ENCODE data around the gene KCTD2. TPM values are rescaled to one million over a fixed set of nuclear protein-coding genes. Genes with fewer than 3 reads are reported as not detected.
A peak's percentile ranks its signal among the peaks of the same experiment; 100 is the strongest.

Gene KCTD2
- total and polyA plus RNA-seq, 2 of the 13 experiments (the other 11 are each of a cell fraction or from before 2014, with no cell fraction given), result 28.3 to 32.6 TPM

DNA sequence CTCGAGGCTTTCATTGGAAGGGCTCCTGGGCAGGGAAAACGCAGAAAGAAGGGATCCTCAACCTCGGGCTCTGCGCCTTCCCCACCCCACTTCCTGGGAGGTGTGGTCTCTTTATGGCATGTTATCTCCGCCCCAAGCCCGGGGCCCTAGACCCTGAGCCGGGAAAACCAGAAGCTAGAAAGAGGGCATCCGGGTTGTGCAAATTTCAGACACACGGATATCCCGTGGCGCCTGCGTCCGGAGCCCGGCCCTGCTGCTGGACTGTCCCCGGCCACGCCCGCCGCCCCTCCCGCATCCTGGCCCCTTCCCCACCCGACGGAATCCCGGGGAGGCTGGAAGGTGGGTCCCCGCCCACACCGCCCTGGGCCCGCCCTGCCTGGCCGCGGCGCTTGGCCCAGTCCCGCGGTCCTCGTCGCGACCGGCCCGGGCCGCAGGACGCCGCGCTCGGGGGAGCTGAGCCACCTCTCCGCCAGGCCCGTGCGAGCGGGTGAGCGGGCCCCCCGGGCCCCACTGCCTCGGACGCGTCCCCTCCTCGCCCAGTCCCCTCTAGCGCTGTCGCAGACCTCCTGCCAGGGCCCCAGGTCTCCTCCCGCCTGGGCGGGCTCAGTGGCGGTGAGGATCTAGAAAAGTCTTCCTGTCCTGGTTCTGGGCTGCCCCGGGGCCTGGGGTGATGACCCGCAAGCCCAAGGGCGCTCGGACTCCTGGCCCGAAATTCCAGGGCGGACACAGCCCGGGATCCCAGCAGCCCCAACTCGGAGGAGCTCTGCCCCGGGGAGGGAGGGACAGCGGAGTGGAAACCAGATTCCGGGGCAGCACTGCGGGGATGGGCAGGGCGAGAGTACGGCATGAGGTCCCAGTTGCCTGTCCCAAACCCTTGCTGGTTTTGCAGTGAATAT, 40.8 kb downstream of the KCTD2 start, which contains the start of gene SLC16A5 (continued):
- no peak for TF ChIP-seq ZSCAN21 (CRISPR knock-in tag; IDR thresholded peaks at IDR 0.05; ENCODE audit: borderline replicate concordance)
- TF ChIP-seq REXO4 (CRISPR knock-in tag; IDR thresholded peaks at IDR 0.05; ENCODE audit: borderline replicate concordance), result no peak
- no peak for TF ChIP-seq ZNF615 (CRISPR knock-in tag; IDR thresholded peaks at IDR 0.05; ENCODE audit: borderline replicate concordance)
- no peak for TF ChIP-seq ZNF772 (CRISPR knock-in tag; IDR thresholded peaks at IDR 0.05)
- no peak for TF ChIP-seq REL (CRISPR knock-in tag; conservative IDR thresholded peaks at IDR 0.05)
- TF ChIP-seq, protein P1, sequence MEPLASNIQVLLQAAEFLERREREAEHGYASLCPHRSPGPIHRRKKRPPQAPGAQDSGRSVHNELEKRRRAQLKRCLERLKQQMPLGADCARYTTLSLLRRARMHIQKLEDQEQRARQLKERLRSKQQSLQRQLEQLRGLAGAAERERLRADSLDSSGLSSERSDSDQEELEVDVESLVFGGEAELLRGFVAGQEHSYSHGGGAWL (CRISPR knock-in tag; IDR thresholded peaks at IDR 0.05), result no peak
- no peak for TF ChIP-seq ZNF703 (CRISPR knock-in tag; IDR thresholded peaks at IDR 0.05; ENCODE audit: borderline replicate concordance)
- no peak for TF ChIP-seq JUN (CRISPR knock-in tag; IDR thresholded peaks at IDR 0.05)
- no peak for TF ChIP-seq TARDBP (CRISPR knock-in tag; IDR thresholded peaks at IDR 0.05)
- no peak for TF ChIP-seq RNF2 (conservative IDR thresholded peaks at IDR 0.05; ENCODE audit: low read depth)
- TF ChIP-seq KLF6 (CRISPR knock-in tag; IDR thresholded peaks at IDR 0.05), result no peak
- TF ChIP-seq, protein P2, sequence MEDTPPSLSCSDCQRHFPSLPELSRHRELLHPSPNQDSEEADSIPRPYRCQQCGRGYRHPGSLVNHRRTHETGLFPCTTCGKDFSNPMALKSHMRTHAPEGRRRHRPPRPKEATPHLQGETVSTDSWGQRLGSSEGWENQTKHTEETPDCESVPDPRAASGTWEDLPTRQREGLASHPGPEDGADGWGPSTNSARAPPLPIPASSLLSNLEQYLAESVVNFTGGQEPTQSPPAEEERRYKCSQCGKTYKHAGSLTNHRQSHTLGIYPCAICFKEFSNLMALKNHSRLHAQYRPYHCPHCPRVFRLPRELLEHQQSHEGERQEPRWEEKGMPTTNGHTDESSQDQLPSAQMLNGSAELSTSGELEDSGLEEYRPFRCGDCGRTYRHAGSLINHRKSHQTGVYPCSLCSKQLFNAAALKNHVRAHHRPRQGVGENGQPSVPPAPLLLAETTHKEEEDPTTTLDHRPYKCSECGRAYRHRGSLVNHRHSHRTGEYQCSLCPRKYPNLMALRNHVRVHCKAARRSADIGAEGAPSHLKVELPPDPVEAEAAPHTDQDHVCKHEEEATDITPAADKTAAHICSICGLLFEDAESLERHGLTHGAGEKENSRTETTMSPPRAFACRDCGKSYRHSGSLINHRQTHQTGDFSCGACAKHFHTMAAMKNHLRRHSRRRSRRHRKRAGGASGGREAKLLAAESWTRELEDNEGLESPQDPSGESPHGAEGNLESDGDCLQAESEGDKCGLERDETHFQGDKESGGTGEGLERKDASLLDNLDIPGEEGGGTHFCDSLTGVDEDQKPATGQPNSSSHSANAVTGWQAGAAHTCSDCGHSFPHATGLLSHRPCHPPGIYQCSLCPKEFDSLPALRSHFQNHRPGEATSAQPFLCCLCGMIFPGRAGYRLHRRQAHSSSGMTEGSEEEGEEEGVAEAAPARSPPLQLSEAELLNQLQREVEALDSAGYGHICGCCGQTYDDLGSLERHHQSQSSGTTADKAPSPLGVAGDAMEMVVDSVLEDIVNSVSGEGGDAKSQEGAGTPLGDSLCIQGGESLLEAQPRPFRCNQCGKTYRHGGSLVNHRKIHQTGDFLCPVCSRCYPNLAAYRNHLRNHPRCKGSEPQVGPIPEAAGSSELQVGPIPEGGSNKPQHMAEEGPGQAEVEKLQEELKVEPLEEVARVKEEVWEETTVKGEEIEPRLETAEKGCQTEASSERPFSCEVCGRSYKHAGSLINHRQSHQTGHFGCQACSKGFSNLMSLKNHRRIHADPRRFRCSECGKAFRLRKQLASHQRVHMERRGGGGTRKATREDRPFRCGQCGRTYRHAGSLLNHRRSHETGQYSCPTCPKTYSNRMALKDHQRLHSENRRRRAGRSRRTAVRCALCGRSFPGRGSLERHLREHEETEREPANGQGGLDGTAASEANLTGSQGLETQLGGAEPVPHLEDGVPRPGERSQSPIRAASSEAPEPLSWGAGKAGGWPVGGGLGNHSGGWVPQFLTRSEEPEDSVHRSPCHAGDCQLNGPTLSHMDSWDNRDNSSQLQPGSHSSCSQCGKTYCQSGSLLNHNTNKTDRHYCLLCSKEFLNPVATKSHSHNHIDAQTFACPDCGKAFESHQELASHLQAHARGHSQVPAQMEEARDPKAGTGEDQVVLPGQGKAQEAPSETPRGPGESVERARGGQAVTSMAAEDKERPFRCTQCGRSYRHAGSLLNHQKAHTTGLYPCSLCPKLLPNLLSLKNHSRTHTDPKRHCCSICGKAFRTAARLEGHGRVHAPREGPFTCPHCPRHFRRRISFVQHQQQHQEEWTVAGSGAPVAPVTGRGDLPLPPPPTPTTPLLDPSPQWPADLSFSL (CRISPR knock-in tag; IDR thresholded peaks at IDR 0.05), result 0 out of 2 replicates have a peak, but pooled peaks have one; percentile 17
- no peak; the same call in 1 of the 2 replicates for TF ChIP-seq ARHGAP35 (CRISPR knock-in tag; IDR thresholded peaks at IDR 0.05; ENCODE audit: borderline replicate concordance)
- TF ChIP-seq ZNF446 (CRISPR knock-in tag; IDR thresholded peaks at IDR 0.05), result no peak
- TF ChIP-seq HOXA5 (CRISPR knock-in tag; IDR thresholded peaks at IDR 0.05), result 0 out of 2 replicates have a peak, but pooled peaks have one; percentile 4
- no peak for TF ChIP-seq NFKB2 (CRISPR knock-in tag; IDR thresholded peaks at IDR 0.05; ENCODE audit: borderline replicate concordance)
- TF ChIP-seq RBM39 (IDR thresholded peaks at IDR 0.05; ENCODE audit: low read depth, low read length, poor library complexity, severe bottlenecking), result peak; percentile 25
- TF ChIP-seq BRCA1 (CRISPR knock-in tag; IDR thresholded peaks at IDR 0.05), result no peak
- TF ChIP-seq HOXD1 (CRISPR knock-in tag; IDR thresholded peaks at IDR 0.05), result peak; percentile 35; the same call in 1 of the 2 replicates
- no peak for TF ChIP-seq FOXM1 (CRISPR knock-in tag; IDR thresholded peaks at IDR 0.05)
- TF ChIP-seq, protein P3, sequence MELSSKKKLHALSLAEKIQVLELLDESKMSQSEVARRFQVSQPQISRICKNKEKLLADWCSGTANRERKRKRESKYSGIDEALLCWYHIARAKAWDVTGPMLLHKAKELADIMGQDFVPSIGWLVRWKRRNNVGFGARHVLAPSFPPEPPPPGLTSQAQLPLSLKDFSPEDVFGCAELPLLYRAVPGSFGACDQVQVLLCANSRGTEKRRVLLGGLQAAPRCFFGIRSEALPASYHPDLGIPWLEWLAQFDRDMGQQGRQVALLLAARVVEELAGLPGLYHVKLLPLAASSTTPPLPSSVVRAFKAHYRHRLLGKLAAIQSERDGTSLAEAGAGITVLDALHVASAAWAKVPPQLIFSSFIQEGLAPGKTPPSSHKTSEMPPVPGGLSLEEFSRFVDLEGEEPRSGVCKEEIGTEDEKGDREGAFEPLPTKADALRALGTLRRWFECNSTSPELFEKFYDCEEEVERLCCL (CRISPR knock-in tag; IDR thresholded peaks at IDR 0.05; ENCODE audit: borderline replicate concordance), result no peak

Measured in HepG2 (cell line).